H7 (cell line): ENCODE measurements around the gene ZBTB21. TPM values are rescaled to one million over a fixed set of nuclear protein-coding genes. Genes with fewer than 3 reads are reported as not detected.
A peak's percentile ranks its signal among the peaks of the same experiment; 100 is the strongest.

Experiments used
- DNase-seq: peaks from one replicate; pipeline ENCODE4 v3.0.0; 2012
- H3K27me3 ChIP-seq: 2 replicates; pipeline ENCODE4 v1.6.0; 2011; ENCODE audit warnings: mild to moderate bottlenecking, low read length; ENCODE audit not compliant: control insufficient read depth, insufficient read depth
- H3K36me3 ChIP-seq: replicated peaks from 2 replicates; pipeline ENCODE4 v1.5.1; 2011; ENCODE audit warnings: low read length; ENCODE audit not compliant: control insufficient read depth, insufficient read depth
- H3K4me3 ChIP-seq: 2 replicates; pipeline ENCODE4 v1.5.1; 2011; ENCODE audit warnings: low read depth, mild to moderate bottlenecking, control low read depth, low read length, moderate library complexity; ENCODE audit not compliant: insufficient read depth
- total RNA-seq: library from RNA; depleted of rRNA; stranded (reverse); fragments of >200 nt; shearing (Covaris generic); gene quantifications from 2 replicates; pipeline ENCODE4 v1.2.3, GENCODE V29; 2014; rRNA removed

ZBTB21 gene
- total RNA-seq, result 10.2 and 12.1 TPM in 2 replicates

GRCh38 chr21:42009831-42010506 is at the start of gene ZBTB21:
Gene ZBTB21 (minus strand): TSS chr21:42010360. CDS start chr21:41994095, 16,265 bp downstream.
- Histone ChIP-seq H3K36me3 (no peaks in the 10 kb centered on the region; the same call in 1 of the 2 replicates), H3K4me3 (peak within 1 kb of the TSS; percentile 73), H3K27me3 (peaks cover 3% of the 10 kb centered on the region; the same call in 1 of the 2 replicates)
- DNase-seq, result peak; percentile 99

- Histone ChIP-seq H3K4me3 (no peak overlapping the region), H3K27me3 (no peaks in the 10 kb centered on the region), H3K36me3 (no peaks in the 10 kb centered on the region)
- DNase-seq, result no peak
Measured at GRCh38 chr21:42059721-42060120, 49.6 kb upstream of the ZBTB21 start.

DNA sequence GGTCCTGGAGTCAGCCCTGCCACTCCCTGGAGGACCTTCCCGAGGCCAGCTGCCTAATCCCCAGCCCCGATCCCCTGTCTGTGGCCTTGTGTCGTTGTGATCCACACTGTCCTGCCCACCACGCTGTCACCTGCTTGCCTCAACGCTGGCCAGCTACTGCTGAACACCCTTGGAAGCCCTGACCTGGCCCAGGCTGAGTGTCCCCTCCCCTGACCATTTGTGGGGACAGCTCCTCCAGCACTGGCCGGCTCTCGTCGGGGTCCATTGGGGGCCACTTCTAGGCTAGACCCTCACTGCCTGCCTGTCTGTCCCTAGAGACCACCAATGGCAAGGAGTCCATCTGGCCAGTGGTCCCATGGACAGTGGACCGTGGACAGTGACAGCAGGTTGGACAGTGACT is 49.0 kb upstream of the ZBTB21 start:
- Histone ChIP-seq H3K4me3 (no peak overlapping the region), H3K27me3 (no peaks in the 10 kb centered on the region), H3K36me3 (no peaks in the 10 kb centered on the region)
- no peak for DNase-seq

GRCh38 chr21:42058631-42059111 is 48.5 kb upstream of the ZBTB21 start:
- Histone ChIP-seq H3K27me3 (no peaks in the 10 kb centered on the region), H3K4me3 (no peak overlapping the region), H3K36me3 (no peaks in the 10 kb centered on the region)
- no peak for DNase-seq

- H3K27me3 ChIP-seq, result no peaks in the 10 kb centered on the region
- no peak overlapping the region for H3K4me3 ChIP-seq
- no peak for DNase-seq
- H3K36me3 ChIP-seq, result no peaks in the 10 kb centered on the region
Measured at GRCh38 chr21:42057851-42058437, 47.8 kb upstream of the ZBTB21 start.

- Histone ChIP-seq H3K4me3 (no peak overlapping the region), H3K27me3 (no peaks in the 10 kb centered on the region), H3K36me3 (no peaks in the 10 kb centered on the region)
- peak; percentile 58 for DNase-seq
Measured at GRCh38 chr21:42056996-42057689, 47.0 kb upstream of the ZBTB21 start.

- no peak overlapping the region for H3K4me3 ChIP-seq
- H3K27me3 ChIP-seq, result no peaks in the 10 kb centered on the region
- DNase-seq, result no peak
Measured at GRCh38 chr21:42056468-42056867, 46.3 kb upstream of the ZBTB21 start.

DNA sequence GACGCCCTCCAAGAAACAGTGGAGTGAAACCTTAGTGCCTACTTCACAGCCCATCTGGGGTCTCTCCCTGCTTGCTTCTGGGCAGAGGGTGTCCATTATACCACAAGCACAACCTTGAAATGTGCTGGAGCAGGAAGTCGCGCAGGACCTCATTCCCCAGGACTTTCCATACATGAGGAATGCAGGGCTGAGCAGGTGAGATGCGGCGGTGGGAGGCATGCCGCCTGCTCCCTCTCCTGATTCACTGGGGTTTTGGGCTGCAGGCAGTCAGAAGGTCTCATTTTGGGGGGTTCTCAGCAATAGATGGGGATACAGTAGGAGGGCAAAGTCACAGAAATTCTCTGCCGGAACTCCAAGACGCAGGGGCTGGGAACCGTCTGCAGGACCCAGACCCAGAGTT is 45.3 kb upstream of the ZBTB21 start:
- H3K27me3 ChIP-seq, result no peaks in the 10 kb centered on the region
- H3K36me3 ChIP-seq, result no peaks in the 10 kb centered on the region
- no peak for DNase-seq
- no peak overlapping the region for H3K4me3 ChIP-seq

More at GRCh38 chr21:42056468-42056867, 46.3 kb upstream of the ZBTB21 start:
- H3K36me3 ChIP-seq, result no peaks in the 10 kb centered on the region

- H3K27me3 ChIP-seq, result no peaks in the 10 kb centered on the region
- DNase-seq, result no peak
- no peak overlapping the region for H3K4me3 ChIP-seq
- H3K36me3 ChIP-seq, result no peaks in the 10 kb centered on the region
Measured at GRCh38 chr21:42051788-42052187, 41.6 kb upstream of the ZBTB21 start.

- Histone ChIP-seq H3K27me3 (no peaks in the 10 kb centered on the region), H3K36me3 (no peaks in the 10 kb centered on the region), H3K4me3 (no peak overlapping the region)
- no peak for DNase-seq
Measured at GRCh38 chr21:42049578-42050430, 39.6 kb upstream of the ZBTB21 start.

- Histone ChIP-seq H3K36me3 (no peaks in the 10 kb centered on the region), H3K27me3 (no peaks in the 10 kb centered on the region), H3K4me3 (no peak overlapping the region)
- no peak for DNase-seq
Measured at GRCh38 chr21:42048870-42049577, 38.9 kb upstream of the ZBTB21 start.

DNA sequence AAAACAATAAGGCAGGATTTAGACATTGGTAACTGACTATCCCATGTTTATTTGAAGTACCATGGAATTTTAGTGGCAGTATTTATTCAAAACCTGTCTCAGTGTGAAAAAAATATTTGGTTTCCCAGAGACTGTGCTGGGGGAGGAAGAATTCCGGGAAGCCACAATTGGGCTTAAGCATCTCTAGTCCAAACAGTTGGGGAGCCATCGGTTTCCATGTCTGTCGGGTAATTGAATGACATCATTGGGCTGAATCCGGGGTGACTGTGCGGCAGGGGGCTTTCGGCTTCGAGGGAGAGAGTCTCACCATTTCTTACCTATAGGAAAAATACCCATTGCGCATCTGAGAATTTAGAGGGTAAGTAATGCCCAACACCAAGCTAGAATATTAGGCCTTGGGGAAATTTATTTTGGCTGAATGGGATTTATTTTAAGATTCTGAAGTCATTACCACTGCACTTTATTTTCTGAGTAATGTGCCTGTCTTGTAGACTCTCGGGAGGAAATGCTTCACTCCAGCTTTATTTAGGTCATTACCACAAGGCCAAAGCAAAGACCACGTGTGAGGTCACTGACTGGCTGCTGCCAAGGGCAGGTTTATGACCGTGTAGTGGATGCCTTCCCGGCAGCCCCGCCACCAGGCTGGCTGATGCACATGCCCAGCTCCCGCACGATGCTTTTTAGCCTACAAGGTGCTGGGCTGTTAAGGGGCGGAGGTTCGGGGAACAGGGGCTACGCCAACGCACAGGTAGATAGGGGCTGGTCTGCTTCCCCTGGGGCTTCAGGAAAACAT is 37.9 kb upstream of the ZBTB21 start:
- H3K36me3 ChIP-seq, result no peaks in the 10 kb centered on the region
- no peak for DNase-seq
- no peak overlapping the region for H3K4me3 ChIP-seq
- no peaks in the 10 kb centered on the region for H3K27me3 ChIP-seq

- DNase-seq, result no peak
- no peak overlapping the region for H3K4me3 ChIP-seq
- H3K36me3 ChIP-seq, result no peaks in the 10 kb centered on the region
- H3K27me3 ChIP-seq, result no peaks in the 10 kb centered on the region
Measured at GRCh38 chr21:42044871-42045495, 34.8 kb upstream of the ZBTB21 start.
